Loucy (cell line): ENCODE measurements around the gene RAB11FIP3.

Experiments
- EZH2phosphoT487 ChIP-seq: fragments of 200-600 bp; IDR thresholded peaks from 2 replicates; pipeline ENCODE4 v1.6.1; 2018; ENCODE audit warnings: antibody characterized with exemption, mild to moderate bottlenecking, moderate library complexity, borderline replicate concordance
- TF ChIP-seq, protein P1 (sequence below): fragments of 200-600 bp; sonication (generic); conservative IDR thresholded peaks from 2 replicates; pipeline ENCODE4 v1.5.1; 2014; ENCODE audit warnings: mild to moderate bottlenecking, antibody characterized with exemption, low read length

DNA sequence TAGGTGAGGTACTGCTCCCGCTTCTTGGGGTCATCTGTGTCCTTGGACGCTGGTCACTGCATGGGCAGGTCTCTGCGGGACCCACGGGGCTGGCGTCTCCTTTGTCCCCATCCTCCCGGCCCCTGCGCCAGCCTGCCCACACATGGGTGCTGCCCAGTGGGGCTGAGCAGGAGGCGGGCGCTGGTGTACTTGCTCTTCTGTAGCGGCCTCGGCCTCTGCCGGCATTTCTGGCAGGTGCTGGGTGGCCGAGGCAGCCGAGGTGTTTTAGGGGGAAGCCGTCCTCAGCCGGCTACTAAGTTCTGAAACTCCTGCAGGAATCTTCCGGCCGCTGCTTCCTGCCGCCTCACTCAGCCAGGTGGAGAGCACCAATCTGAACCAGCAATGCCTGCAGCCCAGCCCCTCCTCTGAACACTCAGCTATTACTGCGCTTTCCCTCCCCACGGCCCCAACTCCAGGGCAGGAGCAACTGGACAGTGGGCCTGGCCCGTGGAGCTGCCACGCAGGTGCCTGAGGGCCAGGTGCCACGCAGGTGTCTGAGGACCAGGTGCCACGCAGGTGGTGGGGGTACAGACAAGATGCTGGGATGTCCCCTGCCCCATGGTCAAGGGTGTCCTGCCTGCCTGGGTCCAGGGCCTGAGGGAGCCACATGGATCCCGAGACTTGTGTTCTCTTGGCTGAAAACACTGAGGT lies 13.7 kb upstream of the RAB11FIP3 start:
- TF ChIP-seq, protein P1, sequence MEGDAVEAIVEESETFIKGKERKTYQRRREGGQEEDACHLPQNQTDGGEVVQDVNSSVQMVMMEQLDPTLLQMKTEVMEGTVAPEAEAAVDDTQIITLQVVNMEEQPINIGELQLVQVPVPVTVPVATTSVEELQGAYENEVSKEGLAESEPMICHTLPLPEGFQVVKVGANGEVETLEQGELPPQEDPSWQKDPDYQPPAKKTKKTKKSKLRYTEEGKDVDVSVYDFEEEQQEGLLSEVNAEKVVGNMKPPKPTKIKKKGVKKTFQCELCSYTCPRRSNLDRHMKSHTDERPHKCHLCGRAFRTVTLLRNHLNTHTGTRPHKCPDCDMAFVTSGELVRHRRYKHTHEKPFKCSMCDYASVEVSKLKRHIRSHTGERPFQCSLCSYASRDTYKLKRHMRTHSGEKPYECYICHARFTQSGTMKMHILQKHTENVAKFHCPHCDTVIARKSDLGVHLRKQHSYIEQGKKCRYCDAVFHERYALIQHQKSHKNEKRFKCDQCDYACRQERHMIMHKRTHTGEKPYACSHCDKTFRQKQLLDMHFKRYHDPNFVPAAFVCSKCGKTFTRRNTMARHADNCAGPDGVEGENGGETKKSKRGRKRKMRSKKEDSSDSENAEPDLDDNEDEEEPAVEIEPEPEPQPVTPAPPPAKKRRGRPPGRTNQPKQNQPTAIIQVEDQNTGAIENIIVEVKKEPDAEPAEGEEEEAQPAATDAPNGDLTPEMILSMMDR: no peak
- no peak for TF ChIP-seq EZH2phosphoT487
